Fibroblast of the aortic adventitia (primary cell): ENCODE data around the gene HEMK1. TPM values are rescaled to one million over a fixed set of nuclear protein-coding genes. Genes with fewer than 3 reads are reported as not detected.

Experiments used
- DNase-seq: peaks from one replicate; pipeline ENCODE4 v3.0.0-alpha.2; 2010; ENCODE audit warnings: low read depth
- H3K4me3 ChIP-seq: 2 replicates; pipeline ENCODE4 v1.5.1; 2011; ENCODE audit warnings: low read depth, mild to moderate bottlenecking, control low read depth, low read length, moderate library complexity
- CTCF ChIP-seq: IDR thresholded peaks from 2 replicates; pipeline ENCODE4 v1.5.1; 2011; ENCODE audit warnings: mild to moderate bottlenecking, low read length, control low read depth, inconsistent platforms; ENCODE audit not compliant: insufficient read depth
- total RNA-seq: library from RNA; depleted of rRNA; stranded (reverse); fragments of >200 nt; gene quantifications from 2 replicates; pipeline ENCODE4 v1.2.3, GENCODE V29; 2012; ENCODE audit warnings: low replicate concordance

The HEMK1 gene
- total RNA-seq, 1 donor = 14.4 TPM

GRCh38 chr3:50620820-50621219, 51.5 kb downstream of the HEMK1 start:
- peak; percentile 30 for DNase-seq
- peak; percentile 8 for TF ChIP-seq CTCF
- H3K4me3 ChIP-seq = no peak overlapping the region

- H3K4me3 ChIP-seq = no peak overlapping the region
- DNase-seq = no peak
- no peak for TF ChIP-seq CTCF
Observed at GRCh38 chr3:50622881-50623280, 53.6 kb downstream of the HEMK1 start.

GRCh38 chr3:50623840-50624474, 54.6 kb downstream of the HEMK1 start:
- TF ChIP-seq CTCF = no peak
- DNase-seq = no peak
- no peak overlapping the region for H3K4me3 ChIP-seq

GRCh38 chr3:50624634-50625033, 55.3 kb downstream of the HEMK1 start:
- no peak overlapping the region for H3K4me3 ChIP-seq
- TF ChIP-seq CTCF = no peak
- DNase-seq = no peak

GRCh38 chr3:50625231-50626182, 56.2 kb downstream of the HEMK1 start:
- no peak for DNase-seq
- TF ChIP-seq CTCF = no peak
- no peak overlapping the region for H3K4me3 ChIP-seq

GRCh38 chr3:50626401-50626800, 57.1 kb downstream of the HEMK1 start:
- no peak for TF ChIP-seq CTCF
- H3K4me3 ChIP-seq = no peak overlapping the region
- no peak for DNase-seq
